ENCODE data around the gene AXIN1. TPM values are rescaled to one million over a fixed set of nuclear protein-coding genes. Genes with fewer than 3 reads are reported as not detected.

Gene AXIN1
- total and polyA plus RNA-seq, 9 of the 15 experiments (the other 6 are each of a cell fraction or from before 2014, with no cell fraction given): 0.42 to 58.0 (median 25.9) TPM

GRCh38 chr16:370443-370842, 17.9 kb upstream of the AXIN1 start, which contains the start of gene MRPL28 (continued):
- peak; percentile 77 for TF ChIP-seq E2F8 (IDR thresholded peaks at IDR 0.05; ENCODE audit: low read depth, partially characterized antibody)
- peak; percentile 43; the same call in 1 of the 2 replicates for TF ChIP-seq CREB1 (IDR thresholded peaks at IDR 0.05)
- peak; percentile 60; the same call in 1 of the 2 replicates for TF ChIP-seq CREB1 (CRISPR knock-in tag; IDR thresholded peaks at IDR 0.05)
- TF ChIP-seq MTA2 (IDR thresholded peaks at IDR 0.05; ENCODE audit: low read depth): no peak
- TF ChIP-seq ARHGAP35 (IDR thresholded peaks at IDR 0.05; ENCODE audit: partially characterized antibody): no peak
- no peak for TF ChIP-seq CREB3L1 (IDR thresholded peaks at IDR 0.05; ENCODE audit: borderline replicate concordance, low read depth)
- no peak for TF ChIP-seq ATF4 (CRISPR knock-in tag; IDR thresholded peaks at IDR 0.05)
- peak; percentile 71 for TF ChIP-seq CXXC5 (CRISPR knock-in tag; IDR thresholded peaks at IDR 0.05)
- peak in 1 of 2 experiments; percentile 99 for TF ChIP-seq NCOA2 (IDR thresholded peaks at IDR 0.05; ENCODE audit: partially characterized antibody in 2 of 2)
- TF ChIP-seq THRAP3 (IDR thresholded peaks at IDR 0.05; ENCODE audit: borderline replicate concordance): no peak
- TF ChIP-seq SP1 (CRISPR knock-in tag; IDR thresholded peaks at IDR 0.05): peak; percentile 86
- TF ChIP-seq RBFOX2 (IDR thresholded peaks at IDR 0.05; ENCODE audit: low read depth, low read length): no peak
- TF ChIP-seq NFRKB (IDR thresholded peaks at IDR 0.05; ENCODE audit: low read depth): no peak
- TF ChIP-seq NEUROD1 (IDR thresholded peaks at IDR 0.05; ENCODE audit: borderline replicate concordance, low read depth, low read length, partially characterized antibody): peak; percentile 68
- TF ChIP-seq SMC3 (conservative IDR thresholded peaks at IDR 0.05; ENCODE audit: insufficient read depth, low read depth, low read length): 0 out of 2 replicates have a peak, but pooled peaks have one; percentile 12
- TF ChIP-seq JUND (IDR thresholded peaks at IDR 0.05; ENCODE audit: borderline replicate concordance, low read depth, low read length): peak; percentile 42; the same call in 1 of the 2 replicates
- TF ChIP-seq JUND (tag; IDR thresholded peaks at IDR 0.05; ENCODE audit: borderline replicate concordance, low read depth, low read length): no peak; the same call in 2 of the 3 replicates

All from K562 (cell line).